HG02610 (cell line): Measurements from ENCODE around the gene NDUFAF7.
"Not testable (repeated sequence)": the region's sequence is repeated elsewhere in the genome, so short reads cannot be mapped to it uniquely, and the experiment has no call there.

Experiments used
- ATAC-seq: cut with Tn5 transposase; IDR thresholded peaks from one replicate; pipeline ENCODE4 v1.9.1; 2021; ENCODE audit warnings: mild to moderate bottlenecking, moderate library complexity; ENCODE audit not compliant: unreplicated experiment

The NDUFAF7 gene

DNA sequence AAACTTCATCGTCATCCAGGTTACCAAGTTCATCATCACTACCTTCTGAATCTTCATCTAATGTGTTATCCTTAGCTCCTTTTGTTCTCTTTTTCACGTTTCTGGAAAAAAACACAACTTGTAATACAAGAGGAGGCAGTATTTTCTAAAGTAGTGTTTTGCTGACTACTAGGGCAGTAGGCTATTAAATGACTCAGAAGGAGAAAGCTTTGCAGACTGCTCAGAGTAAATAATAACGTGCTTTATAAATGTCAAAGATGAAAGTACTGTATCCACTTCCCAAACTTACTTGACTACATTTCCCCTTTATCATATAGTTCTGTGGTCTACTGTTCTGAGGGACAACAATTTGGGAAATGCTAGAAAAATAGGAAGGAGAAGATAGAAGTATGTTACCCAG lies 19.5 kb upstream of the NDUFAF7 start:
- no peak for ATAC-seq

GRCh38 chr2:37215250-37215649 lies 16.2 kb upstream of the NDUFAF7 start:
- ATAC-seq = no peak

DNA sequence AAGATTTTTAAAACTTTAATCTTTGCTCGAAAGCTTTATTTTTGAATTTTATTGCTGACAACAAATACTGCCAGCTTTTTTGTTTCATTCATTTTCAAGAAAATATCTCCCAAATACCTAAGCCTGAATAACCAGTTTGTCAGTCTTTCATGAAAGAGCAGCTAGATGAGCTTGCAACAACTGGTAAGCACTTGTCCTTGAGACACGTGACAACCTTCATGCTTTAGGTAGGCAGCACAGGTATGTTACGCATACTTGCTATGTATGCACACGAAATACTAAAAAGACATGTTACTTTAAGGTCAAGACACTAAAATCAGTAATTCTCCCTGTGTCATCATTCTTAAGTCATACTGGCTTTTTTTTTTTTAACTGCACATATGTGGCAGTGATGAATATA lies 12.4 kb upstream of the NDUFAF7 start:
- ATAC-seq = no peak

GRCh38 chr2:37223131-37223530 lies 8.3 kb upstream of the NDUFAF7 start:
- ATAC-seq = no peak

- ATAC-seq = no peak
Observed at GRCh38 chr2:37224063-37224462, 7.4 kb upstream of the NDUFAF7 start.

- ATAC-seq = not testable (repeated sequence)
Observed at GRCh38 chr2:37225129-37225528, 6.3 kb upstream of the NDUFAF7 start.

GRCh38 chr2:37226863-37227262 lies 4.6 kb upstream of the NDUFAF7 start:
- ATAC-seq = no peak

DNA sequence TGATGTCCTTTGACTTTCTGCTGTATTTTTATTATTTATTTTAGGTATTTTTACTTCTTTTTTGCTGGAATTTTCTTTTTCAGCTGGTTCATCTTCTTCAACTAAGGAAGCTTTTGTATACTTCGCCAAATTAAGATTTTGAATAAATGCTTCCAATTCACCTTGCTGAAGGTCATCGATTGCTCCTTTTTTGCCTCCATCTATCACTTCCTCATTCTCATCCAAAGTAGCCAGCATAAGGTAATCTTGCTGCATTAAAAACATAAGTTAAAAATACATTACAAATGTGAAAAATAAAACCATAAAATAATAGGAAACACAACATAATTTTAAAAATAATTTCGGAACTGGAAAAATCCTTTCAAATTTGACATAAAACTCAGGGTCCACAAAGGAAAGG lies 2.7 kb upstream of the NDUFAF7 start:
- ATAC-seq = no peak

DNA sequence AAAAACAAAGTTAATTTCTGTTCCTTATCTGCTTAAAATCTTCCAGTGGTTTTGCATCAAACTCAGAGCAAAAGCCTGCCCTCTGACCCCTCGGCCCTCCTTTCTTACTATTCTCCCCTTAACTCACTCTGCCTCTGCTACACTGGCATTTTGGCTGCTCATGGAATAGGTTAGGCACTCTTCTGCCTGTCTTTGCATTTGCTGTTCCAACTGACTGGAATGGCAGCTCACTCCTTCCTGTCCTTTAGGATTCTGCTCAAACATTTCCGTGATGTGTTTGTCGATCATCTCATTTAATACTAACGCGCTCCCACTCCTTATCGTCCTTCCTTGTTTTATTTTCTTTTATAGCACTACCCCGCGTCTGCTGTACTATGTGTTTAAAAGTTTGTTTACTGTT lies 877 bp upstream of the NDUFAF7 start:
- ATAC-seq = no peak

GRCh38 chr2:37232131-37232933 lies 874 bp downstream of the NDUFAF7 start:
- ATAC-seq = no peak

GRCh38 chr2:37243435-37243834 lies 12.0 kb downstream of the NDUFAF7 start:
- no peak for ATAC-seq

DNA sequence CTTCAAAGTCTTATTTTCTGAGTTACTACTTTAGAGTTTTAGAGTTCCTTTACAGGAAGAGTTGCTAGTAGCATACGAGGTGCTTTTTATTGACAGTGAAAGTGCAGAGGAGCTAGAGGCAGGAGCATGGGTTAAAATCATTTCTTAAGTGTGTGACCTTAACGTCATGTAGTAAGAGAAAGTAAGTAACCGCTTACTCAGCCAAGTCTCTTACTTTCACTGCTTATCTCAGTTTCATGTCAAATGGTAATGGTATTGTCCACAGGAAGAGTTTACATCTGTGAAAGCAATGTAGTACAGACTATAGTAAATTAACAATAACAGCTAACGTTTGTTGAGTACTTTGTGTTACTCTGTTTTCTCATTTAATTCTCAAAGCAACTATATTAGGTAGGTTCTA lies 12.6 kb downstream of the NDUFAF7 start:
- peak; percentile 90 for ATAC-seq

DNA sequence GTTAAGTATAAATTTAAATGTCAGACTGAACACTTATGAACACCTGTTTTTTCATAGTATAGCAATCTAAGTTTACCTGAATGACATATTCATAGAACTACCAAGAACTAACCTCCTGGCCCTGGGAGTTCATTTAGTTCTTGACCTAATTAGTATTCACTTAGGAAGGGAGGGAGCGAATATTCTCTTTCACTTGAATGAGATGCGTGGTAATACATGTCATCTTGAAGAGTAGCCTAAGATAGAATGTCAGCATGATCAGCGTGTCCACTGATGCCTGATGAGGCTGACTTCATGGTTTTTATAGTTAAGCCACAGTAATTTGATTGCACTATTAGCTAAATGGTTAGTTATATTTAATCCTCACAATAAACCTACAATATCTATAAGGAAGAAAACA lies 13.3 kb downstream of the NDUFAF7 start:
- ATAC-seq = no peak

DNA sequence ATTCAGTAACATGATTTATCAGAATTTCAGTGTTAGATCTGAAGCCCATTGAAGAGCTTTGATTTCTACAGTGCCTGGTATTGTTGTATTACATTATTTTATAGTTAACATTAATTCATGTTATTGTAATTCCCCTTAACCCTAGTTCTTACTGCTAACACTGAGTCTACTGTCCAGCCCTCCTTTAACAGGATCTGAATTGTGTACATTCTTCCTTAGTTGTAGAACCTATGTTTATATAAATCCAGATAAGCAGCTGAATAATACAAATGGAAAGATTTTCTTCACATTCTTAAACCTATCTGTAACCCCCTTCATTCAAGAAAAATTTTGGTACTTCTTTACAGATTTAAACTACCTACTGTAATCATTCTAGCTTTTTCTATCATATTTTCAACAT lies 14.7 kb downstream of the NDUFAF7 start:
- no peak for ATAC-seq

DNA sequence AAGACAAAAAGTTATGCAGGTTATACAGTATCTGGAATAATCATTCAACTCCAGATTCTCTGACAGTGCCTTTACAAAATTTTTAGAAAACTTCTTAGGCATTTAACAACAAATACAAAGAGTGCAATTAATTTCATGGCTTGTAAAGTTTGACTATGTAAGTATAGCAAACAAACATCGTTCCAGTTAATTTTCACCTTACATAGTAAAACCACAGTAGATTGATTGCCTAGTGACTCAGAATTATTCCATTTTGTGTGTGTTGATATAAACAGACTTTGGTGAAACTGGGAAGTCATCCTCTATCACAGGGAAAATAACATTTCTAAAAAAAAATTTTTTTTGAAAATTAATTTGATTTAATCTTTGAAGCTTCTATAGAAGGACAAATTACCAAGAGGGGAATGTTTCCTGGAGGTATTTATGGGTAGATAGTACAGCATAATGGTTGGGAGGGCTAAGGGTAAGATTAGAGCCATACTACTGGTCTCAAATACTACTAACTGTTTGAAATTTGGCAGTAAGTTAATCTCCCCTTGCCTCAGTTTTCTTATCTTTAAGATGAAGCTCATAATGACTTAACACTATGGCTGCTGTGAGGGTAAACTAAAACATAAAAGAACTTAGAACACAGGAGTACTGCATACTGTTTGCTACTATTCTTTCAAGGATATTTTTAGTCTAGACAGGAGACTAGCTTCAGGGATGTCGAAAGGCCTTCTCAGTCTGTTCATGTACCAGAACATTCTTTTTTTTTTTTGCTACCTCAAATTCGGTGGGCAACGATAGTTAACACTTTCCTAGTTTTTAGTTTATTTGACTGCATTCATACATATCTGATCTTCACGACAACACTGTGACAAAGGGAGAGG lies 19.6 kb downstream of the NDUFAF7 start:
- no peak for ATAC-seq

GRCh38 chr2:37262522-37262921 lies 31.1 kb downstream of the NDUFAF7 start:
- no peak for ATAC-seq

DNA sequence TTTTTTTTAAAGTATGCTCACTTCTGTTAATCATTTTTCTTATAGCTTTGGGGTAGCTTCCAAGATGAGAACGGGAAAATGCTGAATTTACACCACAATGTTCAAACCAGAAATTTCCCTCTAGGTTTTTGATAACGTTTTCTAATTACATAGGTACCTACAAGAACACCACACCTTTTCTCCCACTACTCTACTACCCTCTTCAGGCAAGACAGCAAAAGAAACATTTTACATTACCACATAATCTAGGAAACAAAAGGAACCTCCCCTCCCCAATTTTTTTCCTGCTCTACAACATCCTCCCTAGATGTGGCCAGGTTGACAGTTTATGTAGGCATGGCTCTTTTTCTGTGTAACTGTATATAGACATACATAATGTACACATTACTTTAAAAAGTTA lies 32.4 kb downstream of the NDUFAF7 start:
- no peak for ATAC-seq

GRCh38 chr2:37267685-37268084 lies 36.2 kb downstream of the NDUFAF7 start:
- ATAC-seq = no peak

DNA sequence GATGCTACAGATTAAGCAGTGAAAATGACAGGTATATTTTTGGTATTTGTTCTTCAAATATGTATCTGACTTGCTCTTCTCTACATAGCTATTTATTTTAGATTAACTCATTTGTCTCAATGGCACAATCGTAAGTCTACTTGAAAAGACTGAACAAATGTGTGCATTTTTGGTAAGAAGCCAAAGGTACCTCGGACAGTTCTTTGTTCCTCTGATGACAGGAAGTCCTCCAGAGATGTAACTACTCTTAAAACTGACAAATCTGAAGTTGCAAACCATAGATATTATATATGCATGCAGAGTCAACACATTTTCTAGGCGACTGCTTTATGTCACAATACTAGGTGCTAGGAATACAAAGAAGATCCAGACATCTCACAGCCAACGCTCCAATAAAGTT lies 36.7 kb downstream of the NDUFAF7 start:
- ATAC-seq = no peak

GRCh38 chr2:37271376-37272067 lies 40.1 kb downstream of the NDUFAF7 start:
- no peak for ATAC-seq

DNA sequence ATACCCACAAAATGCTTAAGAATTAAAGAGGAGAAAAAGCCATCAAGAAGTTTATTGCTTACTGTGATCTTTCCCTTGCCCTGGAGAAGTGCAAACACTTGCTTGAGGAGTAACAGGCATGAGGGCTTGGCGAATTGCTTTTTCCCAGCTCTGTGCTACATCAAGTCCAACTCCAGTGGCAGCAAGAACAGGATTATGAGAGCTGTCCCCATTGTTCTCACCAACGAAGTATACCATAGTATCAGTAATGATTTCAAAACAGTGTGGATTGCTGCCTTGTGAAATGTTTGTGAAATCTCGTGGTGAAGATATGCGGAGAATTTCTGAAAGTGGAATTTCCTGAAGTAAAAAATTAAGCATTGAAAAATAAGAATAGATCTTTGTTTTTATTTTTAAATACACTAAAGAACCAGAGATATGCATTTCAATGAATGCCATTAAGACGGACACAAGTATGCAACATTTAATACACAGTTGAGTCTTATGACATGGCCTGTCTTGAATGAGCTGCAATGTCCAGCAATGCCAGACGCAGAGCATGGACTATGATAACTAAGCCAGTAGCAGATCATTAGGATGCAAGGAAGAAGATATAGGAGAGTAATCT lies 43.0 kb downstream of the NDUFAF7 start:
- no peak for ATAC-seq
